Mammary microvascular endothelial cell (primary cell): ENCODE measurements around the gene CXCL13. TPM values are rescaled to one million over a fixed set of nuclear protein-coding genes. Genes with fewer than 3 reads are reported as not detected.

Experiments
- total RNA-seq: library from RNA; depleted of rRNA; stranded (reverse); fragments of >200 nt; gene quantifications from 2 replicates; pipeline ENCODE4 v1.2.3, GENCODE V29; 2015

The CXCL13 gene, protein sequence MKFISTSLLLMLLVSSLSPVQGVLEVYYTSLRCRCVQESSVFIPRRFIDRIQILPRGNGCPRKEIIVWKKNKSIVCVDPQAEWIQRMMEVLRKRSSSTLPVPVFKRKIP
- not detected in 2 replicates for total RNA-seq

DNA sequence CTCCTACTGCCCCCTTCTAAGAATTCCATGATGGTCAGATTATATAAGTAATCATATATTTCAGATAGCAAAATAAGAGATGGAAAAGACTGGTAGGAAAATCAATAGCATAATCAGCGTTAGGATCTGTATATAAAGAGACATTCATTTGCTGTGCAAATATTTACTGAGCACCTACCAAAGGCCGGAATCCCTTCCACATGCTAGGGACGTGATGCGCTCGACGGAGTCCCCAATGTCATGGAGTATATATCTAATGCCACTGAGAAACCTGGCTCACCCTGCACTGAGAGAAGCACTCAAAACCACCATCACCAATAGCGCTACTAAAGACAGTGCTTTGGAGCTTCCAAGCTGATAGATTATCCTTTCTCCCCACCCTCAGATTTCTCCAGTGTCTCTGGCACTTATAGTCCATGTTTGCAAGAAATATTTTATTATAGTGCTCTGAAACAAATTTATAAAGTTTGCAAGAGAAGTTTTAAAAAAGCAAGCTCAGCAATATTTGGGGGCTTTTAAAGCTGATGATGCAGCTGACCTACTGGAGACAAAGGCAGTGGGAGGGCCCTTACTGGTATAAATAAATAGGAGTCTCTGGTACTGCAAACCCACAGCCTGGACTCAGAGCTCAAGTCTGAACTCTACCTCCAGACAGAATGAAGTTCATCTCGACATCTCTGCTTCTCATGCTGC lies at the start of gene CXCL13:
Gene CXCL13, plus strand, starts transcription at position 611 of the 693 bp plus-strand sequence. Its CDS starts 46 bp downstream, at position 657.

Other genes starting within 250 kb of the CXCL13 start
- 26.1 and 28.1 TPM in 2 replicates for gene CNOT6L, start 213.5 kb downstream of the CXCL13 start, total RNA-seq